Embryonic facial prominence (tissue), 1 donor: Measurements from ENCODE around the gene FGFR2.
A peak's percentile ranks its signal among the peaks of the same experiment; 100 is the strongest.

Experiments
- DNase-seq: peaks from one replicate; pipeline ENCODE4 v3.0.0-alpha.2; 2016; ENCODE audit errors: extremely low spot score

The FGFR2 gene

GRCh38 chr10:121598263-121599249 lies at the start of gene FGFR2:
FGFR2 (minus strand) TSS chr10:121598444; CDS start chr10:121593817, 4,627 bp downstream.
- DNase-seq, result peak; percentile 52

- DNase-seq, result no peak
Measured at GRCh38 chr10:121647401-121647800, 49.2 kb upstream of the FGFR2 start.

GRCh38 chr10:121645696-121646095 lies 47.5 kb upstream of the FGFR2 start:
- no peak for DNase-seq

GRCh38 chr10:121644501-121644900 lies 46.3 kb upstream of the FGFR2 start:
- DNase-seq, result no peak

GRCh38 chr10:121640266-121640665 lies 42.0 kb upstream of the FGFR2 start:
- DNase-seq, result no peak

- DNase-seq, result no peak
Measured at GRCh38 chr10:121639416-121639815, 41.2 kb upstream of the FGFR2 start.

GRCh38 chr10:121637437-121637836 lies 39.2 kb upstream of the FGFR2 start:
- DNase-seq, result no peak

GRCh38 chr10:121633056-121633455 lies 34.8 kb upstream of the FGFR2 start:
- DNase-seq, result no peak

GRCh38 chr10:121631365-121632029 lies 33.3 kb upstream of the FGFR2 start:
- no peak for DNase-seq

GRCh38 chr10:121628859-121629258 lies 30.6 kb upstream of the FGFR2 start:
- no peak for DNase-seq

- DNase-seq, result peak; percentile 79
Measured at GRCh38 chr10:121627876-121628581, 29.8 kb upstream of the FGFR2 start.

- DNase-seq, result no peak
Measured at GRCh38 chr10:121624836-121625486, 26.7 kb upstream of the FGFR2 start.

GRCh38 chr10:121618906-121619305 lies 20.7 kb upstream of the FGFR2 start:
- DNase-seq, result no peak

- no peak for DNase-seq
Measured at GRCh38 chr10:121617176-121617575, 18.9 kb upstream of the FGFR2 start.

- no peak for DNase-seq
Measured at GRCh38 chr10:121616291-121616690, 18.0 kb upstream of the FGFR2 start.

- DNase-seq, result no peak
Measured at GRCh38 chr10:121615836-121616235, 17.6 kb upstream of the FGFR2 start.

- DNase-seq, result no peak
Measured at GRCh38 chr10:121615435-121615793, 17.2 kb upstream of the FGFR2 start.

GRCh38 chr10:121614613-121615434 lies 16.6 kb upstream of the FGFR2 start:
- no peak for DNase-seq

- no peak for DNase-seq
Measured at GRCh38 chr10:121613456-121613855, 15.2 kb upstream of the FGFR2 start.

- no peak for DNase-seq
Measured at GRCh38 chr10:121611393-121612159, 13.3 kb upstream of the FGFR2 start.
